Progenitor cell of endocrine pancreas (in vitro differentiated cells): ENCODE measurements around the gene MECP2. TPM values are rescaled to one million over a fixed set of nuclear protein-coding genes. Genes with fewer than 3 reads are reported as not detected.

Experiments
- DNase-seq: peaks from one replicate; pipeline ENCODE4 v3.0.0; 2021; ENCODE audit warnings: low spot score; ENCODE audit not compliant: unreplicated experiment
- H3K27ac Mint-ChIP-seq: 2 replicates; pipeline ENCODE4 v1.8.0; 2021; ENCODE audit warnings: mild to moderate bottlenecking, moderate library complexity, mixed read lengths
- H3K27me3 Mint-ChIP-seq: 2 replicates; pipeline ENCODE4 v1.8.0; 2021; ENCODE audit warnings: mixed read lengths
- H3K36me3 Mint-ChIP-seq: 2 replicates; pipeline ENCODE4 v1.8.0; 2022; ENCODE audit warnings: mixed read lengths; ENCODE audit not compliant: insufficient read depth
- H3K4me1 Mint-ChIP-seq: 2 replicates; pipeline ENCODE4 v1.8.0; 2021; ENCODE audit warnings: low read depth, mixed read lengths
- H3K4me3 Mint-ChIP-seq: 2 replicates; pipeline ENCODE4 v1.8.0; 2021; ENCODE audit warnings: low read depth, mild to moderate bottlenecking, moderate library complexity, mixed read lengths
- H3K9me3 Mint-ChIP-seq: 2 replicates; pipeline ENCODE4 v1.8.0; 2021; ENCODE audit warnings: low read depth, mixed read lengths
- CTCF ChIP-seq: fragments of 200-600 bp; sonication (generic); IDR thresholded peaks from one replicate; pipeline ENCODE4 v1.5.0; 2021; ENCODE audit warnings: antibody characterized with exemption, mild to moderate bottlenecking; ENCODE audit not compliant: unreplicated experiment
- total RNA-seq: library from RNA; stranded (reverse); gene quantifications from 2 replicates; pipeline ENCODE4 v1.2.1, GENCODE V29; 2021

MECP2 gene
- total RNA-seq, 1 donor from 2014 or later, result 47.6 TPM

- Mint-ChIP-seq H3K4me1 (no peaks in the 10 kb centered on the region), H3K4me3 (no peak overlapping the region), H3K36me3 (peaks cover 4% of the 10 kb centered on the region), H3K27me3 (no peaks in the 10 kb centered on the region), H3K27ac (no peak overlapping the region), H3K9me3 (peaks cover 3% of the 10 kb centered on the region)
- DNase-seq, result no peak
- no peak for TF ChIP-seq CTCF
Observed at GRCh38 chrX:154033848-154034247, 63.7 kb downstream of the MECP2 start.

- TF ChIP-seq CTCF, result no peak
- Mint-ChIP-seq H3K9me3 (no peaks in the 10 kb centered on the region), H3K27ac (no peak overlapping the region), H3K27me3 (no peaks in the 10 kb centered on the region), H3K36me3 (peaks cover 6% of the 10 kb centered on the region), H3K4me1 (no peaks in the 10 kb centered on the region), H3K4me3 (no peak overlapping the region)
- no peak for DNase-seq
Observed at GRCh38 chrX:154032653-154033052, 64.9 kb downstream of the MECP2 start.

GRCh38 chrX:154032160-154032559, 65.4 kb downstream of the MECP2 start:
- DNase-seq, result no peak
- no peak overlapping the region for H3K27ac Mint-ChIP-seq
- no peaks in the 10 kb centered on the region for H3K4me1 Mint-ChIP-seq
- no peak overlapping the region for H3K4me3 Mint-ChIP-seq
- H3K9me3 Mint-ChIP-seq, result no peaks in the 10 kb centered on the region
- H3K36me3 Mint-ChIP-seq, result peaks cover 6% of the 10 kb centered on the region
- TF ChIP-seq CTCF, result no peak
- H3K27me3 Mint-ChIP-seq, result no peaks in the 10 kb centered on the region

GRCh38 chrX:154030715-154031305, 66.7 kb downstream of the MECP2 start:
- H3K9me3 Mint-ChIP-seq, result no peaks in the 10 kb centered on the region
- DNase-seq, result no peak
- no peaks in the 10 kb centered on the region for H3K4me1 Mint-ChIP-seq
- no peak for TF ChIP-seq CTCF
- peak overlapping the region; percentile 76 for H3K27ac Mint-ChIP-seq
- H3K36me3 Mint-ChIP-seq, result peaks cover 6% of the 10 kb centered on the region
- H3K4me3 Mint-ChIP-seq, result no peak overlapping the region
- no peaks in the 10 kb centered on the region for H3K27me3 Mint-ChIP-seq

- Mint-ChIP-seq H3K4me1 (no peaks in the 10 kb centered on the region), H3K27me3 (no peaks in the 10 kb centered on the region), H3K36me3 (peaks cover 6% of the 10 kb centered on the region), H3K27ac (no peak overlapping the region), H3K4me3 (no peak overlapping the region), H3K9me3 (no peaks in the 10 kb centered on the region)
- no peak for DNase-seq
- no peak for TF ChIP-seq CTCF
Observed at GRCh38 chrX:154030266-154030665, 67.3 kb downstream of the MECP2 start.
